H1 (cell line): ENCODE measurements around the gene OR5H1. TPM values are rescaled to one million over a fixed set of nuclear protein-coding genes. Genes with fewer than 3 reads are reported as not detected.

ENCODE experiments used
- CTCF ChIA-PET: fragments of 300-600 bp; sonication (Branson Sonifier 250); formaldehyde crosslinking; loops from one replicate; lab custom pipeline; 2021; ENCODE audit not compliant: partially characterized antibody; lab: Charles Lee
- POLR2A ChIA-PET: fragments of 300-600 bp; sonication (Branson Sonifier 250); formaldehyde crosslinking; loops from one replicate; lab custom pipeline; 2021; ENCODE audit warnings: inconsistent platforms; ENCODE audit not compliant: partially characterized antibody; lab: Charles Lee
- DNase-seq, 2 experiments: peaks; one replicate each; pipeline versions ENCODE4 v3.0.0 to v3.0.0-alpha.2; 2010 to 2022; ENCODE audit warnings: low spot score in 2 of 2, low read depth in 1 of 2, mixed read lengths in 1 of 2
- FAIRE-seq: peaks from 2 replicates; lab custom pipeline; 2011; peaks lifted over from hg19 to GRCh38; lab: Jason Lieb, UNC
- H2AFZ ChIP-seq: 2 replicates; pipeline ENCODE4 v1.8.1; 2012; ENCODE audit warnings: low read length, inconsistent platforms
- H2AK5ac ChIP-seq: 2 replicates; pipeline ENCODE4 v1.6.1; 2013; ENCODE audit warnings: low read depth, low read length
- H2BK120ac ChIP-seq: replicated peaks from 2 replicates; pipeline ENCODE3; 2013; ENCODE audit warnings: low read depth, low read length, inconsistent platforms
- H2BK12ac ChIP-seq: 2 replicates; pipeline ENCODE4 v1.6.1; 2013; ENCODE audit warnings: low read depth, low read length
- H2BK15ac ChIP-seq: 2 replicates; pipeline ENCODE4 v1.6.1; 2013; ENCODE audit warnings: low read length
- H2BK20ac ChIP-seq: 2 replicates; pipeline ENCODE4 v1.6.1; 2013; ENCODE audit warnings: low read length
- H2BK5ac ChIP-seq: 2 replicates; pipeline ENCODE4 v1.6.1; 2013; ENCODE audit warnings: low read depth, low read length
- H3K14ac ChIP-seq: 2 replicates; pipeline ENCODE4 v1.6.1; 2013; ENCODE audit warnings: inconsistent platforms; ENCODE audit not compliant: insufficient read length
- H3K18ac ChIP-seq: 2 replicates; pipeline ENCODE4 v1.6.1; 2013; ENCODE audit warnings: low read length; ENCODE audit errors: extremely low read depth
- H3K23ac ChIP-seq: 2 replicates; pipeline ENCODE4 v1.6.1; 2013; ENCODE audit warnings: inconsistent platforms; ENCODE audit not compliant: insufficient read length
- H3K23me2 ChIP-seq: 2 replicates; pipeline ENCODE4 v1.6.1; 2013; ENCODE audit warnings: low read depth, low read length
- H3K27ac ChIP-seq: 2 replicates; pipeline ENCODE4 v1.6.1; 2011; ENCODE audit warnings: low read depth, low read length, inconsistent platforms
- H3K27me3 ChIP-seq, 4 experiments: replicated peaks in 1 of 4; 1 replicate in 1 of 4; 2 replicates in 3 of 4; pipeline versions ENCODE4 v1.6.1 to v1.8.1; 2011 to 2013; ENCODE audit warnings: low read length in 3 of 4, mild to moderate bottlenecking in 3 of 4, inconsistent platforms in 2 of 4, mixed read lengths in 2 of 4, moderate library complexity in 1 of 4; ENCODE audit not compliant: control insufficient read depth in 3 of 4, insufficient read depth in 3 of 4; ENCODE audit errors: extremely low read depth in 1 of 4
- H3K36me3 ChIP-seq, 4 experiments: 2 replicates each; pipeline versions ENCODE4 v1.6.1 to v1.8.1; 2011 to 2013; ENCODE audit warnings: mild to moderate bottlenecking in 4 of 4, low read length in 3 of 4, moderate library complexity in 2 of 4, control low read depth in 1 of 4, inconsistent platforms in 1 of 4; ENCODE audit not compliant: insufficient read depth in 4 of 4, control insufficient read depth in 2 of 4
- H3K4ac ChIP-seq: replicated peaks from 2 replicates; pipeline ENCODE3; 2013; ENCODE audit warnings: low read length, low read depth, mixed read lengths, inconsistent platforms; ENCODE audit not compliant: insufficient read length
- H3K4me1 ChIP-seq, 4 experiments: replicated peaks in 1 of 4; 1 replicate in 1 of 4; 2 replicates in 3 of 4; pipeline versions ENCODE4 v1.6.1 to v1.8.1; 2011 to 2013; ENCODE audit warnings: low read length in 3 of 4, inconsistent platforms in 2 of 4, mixed read lengths in 1 of 4; ENCODE audit not compliant: insufficient read depth in 4 of 4, control insufficient read depth in 3 of 4
- H3K4me2 ChIP-seq, 2 experiments: 2 replicates each; pipeline versions ENCODE4 v1.6.1 to v1.8.1; 2011 to 2013; ENCODE audit warnings: low read depth in 2 of 2, low read length in 2 of 2, control low read depth in 1 of 2, inconsistent platforms in 1 of 2, mild to moderate bottlenecking in 1 of 2; ENCODE audit not compliant: insufficient read depth in 1 of 2
- H3K4me3 ChIP-seq, 4 experiments: fragments of 200-600, 300-600 bp in 1 of 4; sonication (generic), shearing (Covaris generic), sonication (Bioruptor Twin) in 1 of 4; 2 replicates each; pipeline versions ENCODE4 v1.5.1 to v1.8.1; 2011 to 2016; ENCODE audit warnings: low read length in 4 of 4, low read depth in 3 of 4, control low read depth in 2 of 4, inconsistent platforms in 2 of 4, mild to moderate bottlenecking in 2 of 4, mixed read lengths in 1 of 4, moderate library complexity in 1 of 4; ENCODE audit not compliant: insufficient read depth in 2 of 4; ENCODE audit errors: extremely low read depth in 1 of 4
- H3K56ac ChIP-seq: replicated peaks from 2 replicates; pipeline ENCODE3; 2013; ENCODE audit warnings: low read depth, mild to moderate bottlenecking, mixed read lengths, low read length, inconsistent platforms; ENCODE audit not compliant: insufficient read length
- H3K79me1 ChIP-seq: 2 replicates; pipeline ENCODE4 v1.6.1; 2013; ENCODE audit warnings: low read depth, low read length, control low read depth
- H3K79me2 ChIP-seq, 2 experiments: 2 replicates each; pipeline versions ENCODE4 v1.6.1 to v1.8.1; 2012 to 2013; ENCODE audit warnings: low read length in 2 of 2, mild to moderate bottlenecking in 2 of 2, inconsistent platforms in 1 of 2; ENCODE audit not compliant: insufficient read depth in 2 of 2, control insufficient read depth in 1 of 2
- H3K9ac ChIP-seq, 4 experiments: replicated peaks in 1 of 4; 1 replicate in 1 of 4; 2 replicates in 3 of 4; pipeline versions ENCODE4 v1.6.1 to v1.8.1; 2011 to 2013; ENCODE audit warnings: low read depth in 3 of 4, low read length in 3 of 4, control low read depth in 2 of 4, mild to moderate bottlenecking in 2 of 4, moderate library complexity in 2 of 4, inconsistent platforms in 1 of 4; ENCODE audit errors: extremely low read depth in 1 of 4
- H3K9me3 ChIP-seq, 2 experiments: 2 replicates each; pipeline versions ENCODE4 v1.6.1 to v1.8.1; 2012 to 2013; ENCODE audit warnings: mild to moderate bottlenecking in 2 of 2, moderate library complexity in 2 of 2, control low read depth in 1 of 2, inconsistent platforms in 1 of 2, low read depth in 1 of 2, low read length in 1 of 2, mixed read lengths in 1 of 2; ENCODE audit not compliant: insufficient read depth in 2 of 2
- H4K20me1 ChIP-seq, 2 experiments: replicated peaks in 1 of 2; 2 replicates each; pipeline versions ENCODE3 to v1.8.1; 2011 to 2013; ENCODE audit warnings: inconsistent platforms in 2 of 2, low read length in 2 of 2, mild to moderate bottlenecking in 1 of 2; ENCODE audit not compliant: insufficient read depth in 2 of 2, control insufficient read depth in 1 of 2
- H4K5ac ChIP-seq: 2 replicates; pipeline ENCODE4 v1.6.1; 2013; ENCODE audit warnings: low read length, low read depth, mixed read lengths, inconsistent platforms; ENCODE audit not compliant: insufficient read length
- H4K8ac ChIP-seq: 2 replicates; pipeline ENCODE4 v1.8.0; 2013; ENCODE audit warnings: mild to moderate bottlenecking, moderate library complexity, low read length, inconsistent platforms; ENCODE audit not compliant: insufficient read depth; ENCODE audit errors: extremely low read depth
- H4K91ac ChIP-seq: replicated peaks from 2 replicates; pipeline ENCODE3; 2013; ENCODE audit warnings: low read length, mixed read lengths, inconsistent platforms; ENCODE audit not compliant: insufficient read length
- ASH2L ChIP-seq: fragments of 200-600, 300-600 bp; sonication (generic); IDR thresholded peaks from one replicate; pipeline ENCODE4 v1.7.1; 2017; ENCODE audit warnings: low read length
- BRCA1 ChIP-seq: IDR thresholded peaks from 2 replicates; pipeline ENCODE4 v1.6.1; 2012; ENCODE audit warnings: low read depth, low read length, improper control_type of control experiment
- CREB1 ChIP-seq: IDR thresholded peaks from 2 replicates; pipeline ENCODE4 v1.6.1; 2012; ENCODE audit warnings: inconsistent platforms
- GABPA ChIP-seq: IDR thresholded peaks from 2 replicates; pipeline ENCODE4 v1.6.1; 2011; ENCODE audit warnings: mild to moderate bottlenecking, low read length, moderate library complexity, borderline replicate concordance; ENCODE audit not compliant: insufficient read depth
- HDAC6 ChIP-seq: IDR thresholded peaks from one replicate; pipeline ENCODE4 v1.7.1; 2012; ENCODE audit warnings: low read depth, mild to moderate bottlenecking, inconsistent platforms, low read length, moderate library complexity
- NRF1 ChIP-seq: IDR thresholded peaks from 2 replicates; pipeline ENCODE4 v1.6.1; 2011; ENCODE audit warnings: mild to moderate bottlenecking, low read depth, low read length, improper control_type of control experiment
- POLR2AphosphoS5 ChIP-seq: IDR thresholded peaks from 2 replicates; pipeline ENCODE4 v1.6.1; 2011; ENCODE audit warnings: low read depth, low read length
- POU5F1 ChIP-seq: IDR thresholded peaks from 2 replicates; pipeline ENCODE4 v1.6.1; 2011; ENCODE audit warnings: low read depth, mild to moderate bottlenecking, low read length, moderate library complexity
- RBBP5 ChIP-seq: IDR thresholded peaks from 2 replicates; pipeline ENCODE4 v1.7.1; 2012; ENCODE audit warnings: low read depth, mild to moderate bottlenecking, inconsistent platforms, low read length, moderate library complexity, borderline replicate concordance
- RXRA ChIP-seq: IDR thresholded peaks from 2 replicates; pipeline ENCODE4 v1.6.1; 2011; ENCODE audit warnings: low read depth, mild to moderate bottlenecking, low read length, moderate library complexity; ENCODE audit not compliant: insufficient read depth
- SRF ChIP-seq: IDR thresholded peaks from 2 replicates; pipeline ENCODE4 v1.6.1; 2011; ENCODE audit warnings: mild to moderate bottlenecking, low read depth, low read length, moderate library complexity
- TCF12 ChIP-seq: IDR thresholded peaks from 2 replicates; pipeline ENCODE4 v1.6.1; 2011; ENCODE audit warnings: low read depth, mild to moderate bottlenecking, low read length
- YY1 ChIP-seq: IDR thresholded peaks from 2 replicates; pipeline ENCODE4 v1.6.1; 2011; ENCODE audit warnings: low read depth, mild to moderate bottlenecking, low read length
- polyA plus RNA-seq, 7 experiments: library from polyadenylated mRNA; depleted of rRNA in 3 of 7; stranded (reverse) in 5 of 7; unstranded in 2 of 7; fragments of >200 nt in 5 of 7; fragments of 200-250 nt in 2 of 7; gene quantifications; 1 replicate in 5 of 7; 2 replicates in 1 of 7; 4 replicates in 1 of 7; pipeline versions ENCODE4 v1.2.1 to v1.2.3, GENCODE V29; 2011 to 2013; ENCODE audit warnings: missing spikeins in 2 of 7, mixed read lengths in 2 of 7
- total RNA-seq: library from RNA; stranded (reverse); fragmentation: NEBNext Ultra II Directional; extraction: Animal tissue kit (Norgen Biotek cat#: 25700); gene quantifications from 2 replicates; pipeline ENCODE4 v1.2.1, GENCODE V29; 2021

Gene OR5H1
- total and polyA plus RNA-seq, 2 of the 8 experiments (the other 6 are each of a cell fraction or from before 2014, with no cell fraction given): not detected

DNA sequence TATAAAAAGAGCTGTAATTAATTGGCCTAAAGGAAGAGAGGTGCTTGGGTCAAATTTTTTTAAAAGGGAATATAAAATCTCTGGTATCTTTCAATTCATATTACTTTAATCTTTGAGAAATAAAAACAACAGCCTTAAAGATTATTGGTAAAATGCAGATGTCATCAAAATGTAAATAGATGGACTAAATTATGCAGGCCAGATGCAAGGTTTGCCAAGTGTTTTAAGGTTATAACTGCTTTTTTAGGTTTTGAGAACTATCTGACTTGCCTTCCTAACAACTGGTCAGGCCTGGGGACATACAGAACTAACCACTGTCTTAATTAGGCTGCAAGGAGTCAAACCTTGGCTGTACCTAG is 20.0 kb upstream of the OR5H1 start:
- Histone ChIP-seq H4K8ac (no peak overlapping the region), H2AK5ac (no peak overlapping the region), H2BK120ac (no peak overlapping the region), H3K56ac (no peak overlapping the region), H3K27me3 (no peaks in the 10 kb centered on the region), H3K79me2 (no peaks in the 10 kb centered on the region), H3K9me3 (peaks cover 15 to 26% of the 10 kb centered on the region in 2 experiments), H2BK20ac (no peak overlapping the region), H3K4me3 (no peak overlapping the region), H3K14ac (no peak overlapping the region), H2AFZ (no peak overlapping the region), H3K79me1 (no peaks in the 10 kb centered on the region), H3K23me2 (no peaks in the 10 kb centered on the region; the same call in 1 of the 2 replicates), H2BK12ac (no peak overlapping the region), H3K4me1 (peaks cover 0 to 3% (median 0%) of the 10 kb centered on the region in 4 experiments; a peak in 1 of 7 replicates), H3K9ac (no peak overlapping the region), H4K5ac (no peak overlapping the region), H2BK15ac (no peak overlapping the region)
- POLR2A ChIA-PET: no interaction called here
- no peak for FAIRE-seq
- no peak for DNase-seq
- TF ChIP-seq TCF12: no peak
- TF ChIP-seq SRF: no peak
- no peak for TF ChIP-seq POLR2AphosphoS5
- TF ChIP-seq HDAC6: no peak
- no peak for TF ChIP-seq GABPA
- TF ChIP-seq ASH2L: no peak
- TF ChIP-seq NRF1: no peak
- no peak for TF ChIP-seq POU5F1
- TF ChIP-seq RBBP5: no peak
- no peak for TF ChIP-seq BRCA1
- no peak for TF ChIP-seq CREB1
- no peak for TF ChIP-seq YY1
- no peak for TF ChIP-seq RXRA
- TF ChIP-seq, all 59 proteins: peak for 0
- Histone ChIP-seq H4K91ac (no peak overlapping the region), H3K23ac (no peak overlapping the region), H3K4ac (no peak overlapping the region), H3K18ac (no peak overlapping the region), H4K20me1 (no peaks in the 10 kb centered on the region), H2BK5ac (no peak overlapping the region), H3K4me2 (no peak overlapping the region), H3K36me3 (no peaks in the 10 kb centered on the region), H3K27ac (no peak overlapping the region)
- CTCF ChIA-PET: no interaction called here
